GM21390 (cell line): ENCODE data around the gene MCM5.
"Not testable (repeated sequence)": the region's sequence is repeated elsewhere in the genome, so short reads cannot be mapped to it uniquely, and the experiment has no call there.

Experiments
- ATAC-seq: cut with Tn5 transposase; IDR thresholded peaks from one replicate; pipeline ENCODE4 v1.9.1; 2021; ENCODE audit not compliant: unreplicated experiment

The MCM5 gene

GRCh38 chr22:35470903-35471321 is 71.0 kb downstream of the MCM5 start:
- ATAC-seq, result no peak

- not testable (repeated sequence) for ATAC-seq
These were observed 71.6 kb downstream of the MCM5 start for GRCh38 chr22:35471566-35471965.

DNA sequence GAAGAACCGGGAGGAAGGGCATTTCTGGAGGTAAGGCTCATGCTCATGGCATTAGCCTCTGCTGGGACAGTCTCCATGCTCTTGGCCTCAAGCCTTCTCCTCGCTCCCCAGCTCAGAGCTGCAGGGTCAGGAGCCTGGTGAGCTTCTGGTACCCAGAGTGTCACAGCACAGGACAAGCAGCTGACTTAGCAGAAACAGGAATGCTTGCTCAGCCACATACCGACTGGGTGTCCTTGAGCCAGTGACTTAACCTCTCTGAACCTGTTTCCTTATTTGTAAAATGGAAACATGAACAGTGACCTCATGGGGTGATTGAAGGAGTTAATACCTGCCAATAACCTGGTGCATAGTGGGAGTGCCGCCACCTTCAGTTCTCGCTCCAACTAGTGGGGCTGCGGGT is 72.5 kb downstream of the MCM5 start:
- ATAC-seq, result no peak

DNA sequence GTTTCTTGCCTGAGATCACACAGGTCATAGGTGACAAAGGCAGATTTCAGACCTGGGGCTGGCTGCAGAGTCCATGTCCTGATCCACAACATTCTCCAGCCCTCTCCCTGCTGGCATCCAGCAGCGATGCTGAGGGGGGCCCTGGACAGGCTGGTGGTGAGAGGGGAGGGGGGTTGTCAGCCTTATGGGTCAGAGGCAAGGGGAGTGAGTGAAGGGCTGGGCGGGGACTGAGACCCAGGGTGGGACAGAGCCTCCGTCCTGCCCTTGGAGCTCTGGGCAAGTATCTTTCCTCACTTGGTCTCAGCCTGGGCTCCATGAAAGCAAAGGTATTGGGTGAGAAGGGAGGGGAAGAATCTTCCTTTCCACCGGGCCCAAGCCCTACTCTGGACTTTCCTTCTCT is 74.0 kb downstream of the MCM5 start:
- ATAC-seq, result no peak
